Measurements from ENCODE around the gene TMEM43. TPM values are rescaled to one million over a fixed set of nuclear protein-coding genes. Genes with fewer than 3 reads are reported as not detected.

The TMEM43 gene
- total RNA-seq, 1 experiment from 2014 or later: 36.7 TPM

- H3K18ac ChIP-seq (ENCODE audit: insufficient read length, low read depth, low read length): no peak overlapping the region
- H3K27ac ChIP-seq (ENCODE audit: insufficient read length, low read depth, low read length): no peak overlapping the region
- no peaks in the 10 kb centered on the region for H3K4me1 ChIP-seq (ENCODE audit: insufficient read depth, low read length)
- H2BK20ac ChIP-seq (ENCODE audit: low read depth, low read length, poor library complexity, severe bottlenecking): no peak overlapping the region
- no peaks in the 10 kb centered on the region for H4K20me1 ChIP-seq (ENCODE audit: control insufficient read depth, insufficient read depth, insufficient read length)
- TF ChIP-seq CTCF (conservative IDR thresholded peaks at IDR 0.05): no peak
- no peak overlapping the region for H2BK120ac ChIP-seq (ENCODE audit: low read depth, low read length, poor library complexity, severe bottlenecking)
- no peak overlapping the region for H4K8ac ChIP-seq (replicated peaks; ENCODE audit: insufficient read length, low read depth, low read length)
- no peaks in the 10 kb centered on the region for H3K23me2 ChIP-seq (ENCODE audit: insufficient read length, low read depth, low read length, poor library complexity, severe bottlenecking)
- Mint-ChIP-seq H3K9me3 (no peaks in the 10 kb centered on the region), H3K4me3 (no peak overlapping the region), H3K27me3 (ENCODE audit: low read depth) (no peaks in the 10 kb centered on the region), H3K36me3 (ENCODE audit: insufficient read depth in 1 of 3, low read depth in 3 of 3) (peaks cover 20 to 86% (median 66%) of the 10 kb centered on the region in 3 experiments; a peak in 6 of 7 replicates), H3K27ac (no peak overlapping the region), H3K4me1 (no peaks in the 10 kb centered on the region)
- no peak overlapping the region for H2BK5ac ChIP-seq (ENCODE audit: insufficient read length, low read length)
- no peak for DNase-seq
- no peak overlapping the region for H2BK12ac ChIP-seq (ENCODE audit: insufficient read length, low read depth, low read length)
- H3K27me3 ChIP-seq (ENCODE audit: insufficient read depth, low read length): no peaks in the 10 kb centered on the region
- H4K5ac ChIP-seq (ENCODE audit: insufficient read length, low read depth, low read length): no peak overlapping the region
- no peak overlapping the region for H3K4ac ChIP-seq (ENCODE audit: low read depth, low read length)
- H3K79me1 ChIP-seq (ENCODE audit: insufficient read depth, low read depth, low read length, poor library complexity, severe bottlenecking): no peaks in the 10 kb centered on the region
- no peak overlapping the region for H4K91ac ChIP-seq (ENCODE audit: insufficient read length, low read depth, low read length)
- no peak overlapping the region for H2AK5ac ChIP-seq (ENCODE audit: insufficient read length, low read length)
- H2AFZ ChIP-seq (ENCODE audit: low read length): no peak overlapping the region
- H3K9me3 ChIP-seq (ENCODE audit: control insufficient read depth, low read depth, low read length): no peaks in the 10 kb centered on the region
- no peak overlapping the region for H3K56ac ChIP-seq (ENCODE audit: insufficient read length, low read depth, low read length)
- H3K9ac ChIP-seq (ENCODE audit: extremely low read depth, insufficient read length, low read length): no peak overlapping the region
- no peak overlapping the region for H3T11ph ChIP-seq (ENCODE audit: low read length)
- no peak overlapping the region for H3K23ac ChIP-seq (ENCODE audit: insufficient read length, low read depth, low read length)
- no peaks in the 10 kb centered on the region for H3K79me2 ChIP-seq (ENCODE audit: insufficient read depth, low read length)
- H3K4me2 ChIP-seq (ENCODE audit: insufficient read depth, insufficient read length, low read length): no peak overlapping the region
- no peak overlapping the region for H3K14ac ChIP-seq (ENCODE audit: insufficient read depth, low read length)
- no CpG with 5 or more reads among the region's 6 CpGs for WGBS (ENCODE audit: extremely low coverage, insufficient read length, low lambda C conversion rate)
- H2BK15ac ChIP-seq (ENCODE audit: low read depth, low read length): no peak overlapping the region
Measured at GRCh38 chr3:14134291-14134690, 9.4 kb downstream of the TMEM43 start.
